K562 (cell line): ENCODE data around the gene DYRK1A. TPM values are rescaled to one million over a fixed set of nuclear protein-coding genes. Genes with fewer than 3 reads are reported as not detected.

Experiments
- BRD9 ChIP-seq: fragments of 450-650 bp; IDR thresholded peaks from 2 replicates; pipeline ENCODE4 v1.6.1; 2018; ENCODE audit warnings: low read depth; ENCODE audit not compliant: partially characterized antibody
- CAMTA2 ChIP-seq: fragments of 250-450 bp; sonication (Bioruptor Pico); conservative IDR thresholded peaks from 2 replicates; pipeline ENCODE4 v1.5.1; 2022
- CBX8 ChIP-seq: fragments of 200-600 bp; sonication (generic); IDR thresholded peaks from 2 replicates; pipeline ENCODE4 v1.6.1; 2012; ENCODE audit warnings: borderline replicate concordance, mixed run types, low read depth, mild to moderate bottlenecking, moderate library complexity, mixed read lengths, low read length, control low read depth, inconsistent platforms; ENCODE audit not compliant: poor library complexity, severe bottlenecking; ENCODE audit errors: extremely low read depth
- CHD2 ChIP-seq: IDR thresholded peaks from 2 replicates; pipeline ENCODE4 v1.6.1; 2011; ENCODE audit warnings: low read depth, low read length
- GATAD2B ChIP-seq: fragments of 450-650 bp; IDR thresholded peaks from 2 replicates; pipeline ENCODE4 v1.6.1; 2017; ENCODE audit warnings: mild to moderate bottlenecking, borderline replicate concordance
- HDGF ChIP-seq: fragments of 450-650 bp; IDR thresholded peaks from 2 replicates; pipeline ENCODE4 v1.6.1; 2016
- HNRNPUL1 ChIP-seq: fragments of 200-400 bp; formaldehyde crosslinking; IDR thresholded peaks from 2 replicates; pipeline ENCODE4 v1.6.1; 2017; ENCODE audit warnings: low read length
- MECOM ChIP-seq: fragments of 250-450 bp; sonication (Bioruptor Pico); IDR thresholded peaks from 2 replicates; pipeline ENCODE4 v1.8.0; 2022; ENCODE audit warnings: inconsistent platforms
- MYNN ChIP-seq, 2 experiments: sonication (generic); formaldehyde crosslinking in 1 of 2; IDR thresholded peaks; 2 replicates each; pipeline versions ENCODE4 v1.5.0 to v1.6.1; 2016 to 2020; ENCODE audit warnings: antibody characterized with exemption in 1 of 2, missing genetic modification reagents in 1 of 2
- NFIC ChIP-seq: fragments of 450-650 bp; IDR thresholded peaks from 2 replicates; pipeline ENCODE4 v1.6.1; 2017; ENCODE audit warnings: mild to moderate bottlenecking, inconsistent platforms
- PYGO2 ChIP-seq: fragments of 450-650 bp; IDR thresholded peaks from 2 replicates; pipeline ENCODE4 v1.6.1; 2016; ENCODE audit warnings: mild to moderate bottlenecking, missing genetic modification characterization, moderate library complexity, missing compliant biosample characterization
- RBBP5 ChIP-seq: fragments of 200-600 bp; sonication (generic); IDR thresholded peaks from 2 replicates; pipeline ENCODE4 v1.6.1; 2012; ENCODE audit warnings: borderline replicate concordance, mild to moderate bottlenecking, low read length, control low read depth, inconsistent platforms; ENCODE audit not compliant: insufficient read depth, poor library complexity, severe bottlenecking
- RBM39 ChIP-seq: fragments of 200-400 bp; formaldehyde crosslinking; optimal IDR thresholded peaks from 2 replicates; pipeline ENCODE3; 2018; ENCODE audit warnings: low read depth, low read length
- TOE1 ChIP-seq, 2 experiments: fragments of 450-650 bp in 1 of 2; sonication (generic) in 1 of 2; formaldehyde crosslinking in 1 of 2; IDR thresholded peaks; 2 replicates each; pipeline versions ENCODE4 v1.7.1 to v1.8.0; 2016 to 2022; ENCODE audit warnings: borderline replicate concordance in 2 of 2, mild to moderate bottlenecking in 2 of 2, antibody characterized with exemption in 1 of 2, inconsistent platforms in 1 of 2, low read depth in 1 of 2, missing genetic modification reagents in 1 of 2, moderate library complexity in 1 of 2
- XRCC4 ChIP-seq: IDR thresholded peaks from one replicate; pipeline ENCODE4 v1.6.1; 2011; ENCODE audit not compliant: insufficient read depth, insufficient read length; ENCODE audit errors: extremely low read depth
- ZNF174 ChIP-seq: fragments of 250-450 bp; sonication (Bioruptor Pico); IDR thresholded peaks from 2 replicates; pipeline ENCODE4 v1.4.0; 2020; ENCODE audit warnings: mild to moderate bottlenecking
- ZNF311 ChIP-seq: fragments of 250-450 bp; sonication (Bioruptor Pico); IDR thresholded peaks from 2 replicates; pipeline ENCODE4 v1.4.0; 2020; ENCODE audit warnings: mild to moderate bottlenecking, moderate library complexity
- ZNF384 ChIP-seq: IDR thresholded peaks from 2 replicates; pipeline ENCODE4 v1.6.1; 2012; ENCODE audit warnings: low read depth, low read length, improper control_type of control experiment
- ZNF780A ChIP-seq: fragments of 250-450 bp; sonication (Bioruptor Pico); IDR thresholded peaks from 2 replicates; pipeline ENCODE4 v1.5.0; 2021; ENCODE audit warnings: mild to moderate bottlenecking
- polyA plus RNA-seq, 8 experiments: library from polyadenylated mRNA; depleted of rRNA in 4 of 8; stranded (reverse) in 5 of 8; unstranded in 3 of 8; fragments of >200 nt; fragmentation: Nextera tagmentation in 2 of 8; fragmentation: Illumina TruSeq in 1 of 8; extraction: Ambion mirVana in 2 of 8; extraction: Trizol in 1 of 8; gene quantifications; 2 replicates each; pipeline versions ENCODE4 v1.2.1 to v1.2.3, GENCODE V29; 2011 to 2014; ENCODE audit warnings: inconsistent platforms in 1 of 8, missing spikeins in 1 of 8
- total RNA-seq, 7 experiments: library from RNA; depleted of rRNA in 6 of 7; stranded (reverse); fragments of >200 nt in 6 of 7; fragmentation: Illumina TruSeq in 2 of 7; extraction: Trizol in 2 of 7; gene quantifications; 2 replicates each; pipeline versions ENCODE4 v1.2.1 to v1.2.3, GENCODE V29; 2011 to 2021; ENCODE audit warnings: low replicate concordance in 1 of 7
- TF ChIP-seq, protein P1 (sequence below): sonication (generic); formaldehyde crosslinking; IDR thresholded peaks from 2 replicates; pipeline ENCODE4 v1.8.0; 2022; ENCODE audit warnings: missing genetic modification reagents, mild to moderate bottlenecking, moderate library complexity, borderline replicate concordance
- TF ChIP-seq, protein P2 (sequence below): fragments of 250-450 bp; sonication (Bioruptor Pico); IDR thresholded peaks from 2 replicates; pipeline ENCODE4 v1.8.0; 2021; ENCODE audit warnings: moderate library complexity, mild to moderate bottlenecking, inconsistent platforms
- TF ChIP-seq, protein P3 (sequence below): fragments of 250-450 bp; sonication (Bioruptor Pico); IDR thresholded peaks from 2 replicates; pipeline ENCODE4 v1.8.0; 2021; ENCODE audit warnings: mild to moderate bottlenecking, moderate library complexity
- TF ChIP-seq, protein P4 (sequence below): fragments of 250-450 bp; sonication (Bioruptor Pico); IDR thresholded peaks from 2 replicates; pipeline ENCODE4 v1.5.0; 2021; ENCODE audit warnings: mild to moderate bottlenecking, borderline replicate concordance

The DYRK1A gene
- total and polyA plus RNA-seq, 9 of the 15 experiments (the other 6 are each of a cell fraction or from before 2014, with no cell fraction given), result 3.7 to 64.8 (median 42.3) TPM

DNA sequence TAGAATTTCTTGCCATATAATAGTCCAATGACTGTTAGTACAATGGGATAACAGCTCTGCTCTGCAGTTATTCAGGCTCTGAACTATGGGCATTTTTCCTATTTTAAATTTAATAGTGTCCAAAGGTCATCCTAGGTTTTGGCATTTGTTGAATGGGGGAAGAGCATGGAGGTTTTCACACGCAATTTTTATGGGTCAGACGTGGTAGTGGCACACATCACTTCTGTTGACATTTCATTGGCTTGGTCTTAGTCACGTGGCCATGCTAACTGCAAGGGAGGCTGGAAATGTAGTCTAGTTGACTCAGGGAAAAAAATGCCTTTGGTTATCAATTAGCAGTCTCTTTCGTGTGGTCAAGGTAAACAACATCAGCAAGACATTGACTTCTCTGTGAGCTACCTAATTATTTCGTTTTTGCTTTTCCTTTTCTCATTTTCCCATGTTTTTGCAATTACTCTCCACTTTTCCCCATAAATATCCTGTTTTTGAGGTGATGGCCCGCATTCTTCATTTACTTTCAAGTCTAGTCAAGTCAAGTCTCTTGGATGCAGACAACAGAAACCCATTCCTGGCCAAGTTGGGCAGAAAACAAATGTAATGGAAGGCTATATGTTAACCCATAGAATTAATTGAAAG, 82.8 kb downstream of the DYRK1A start (continued):
- no peak for TF ChIP-seq RBBP5
- TF ChIP-seq TOE1 (IDR thresholded peaks at IDR 0.05; ENCODE audit: borderline replicate concordance), result peak; percentile 72; the same call in 1 of the 2 replicates
- TF ChIP-seq TOE1 (CRISPR knock-in tag; IDR thresholded peaks at IDR 0.05; ENCODE audit: borderline replicate concordance, low read depth), result no peak
- TF ChIP-seq ZNF311 (CRISPR knock-in tag), result no peak
- no peak for TF ChIP-seq ZNF174 (CRISPR knock-in tag)
- no peak for TF ChIP-seq NFIC
- no peak for TF ChIP-seq CBX8
- no peak for TF ChIP-seq MECOM
- TF ChIP-seq HDGF, result no peak
- TF ChIP-seq, protein P1, sequence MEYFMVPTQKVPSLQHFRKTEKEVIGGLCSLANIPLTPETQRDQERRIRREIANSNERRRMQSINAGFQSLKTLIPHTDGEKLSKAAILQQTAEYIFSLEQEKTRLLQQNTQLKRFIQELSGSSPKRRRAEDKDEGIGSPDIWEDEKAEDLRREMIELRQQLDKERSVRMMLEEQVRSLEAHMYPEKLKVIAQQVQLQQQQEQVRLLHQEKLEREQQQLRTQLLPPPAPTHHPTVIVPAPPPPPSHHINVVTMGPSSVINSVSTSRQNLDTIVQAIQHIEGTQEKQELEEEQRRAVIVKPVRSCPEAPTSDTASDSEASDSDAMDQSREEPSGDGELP (CRISPR knock-in tag), result no peak
- no peak for TF ChIP-seq XRCC4
- TF ChIP-seq, protein P2, sequence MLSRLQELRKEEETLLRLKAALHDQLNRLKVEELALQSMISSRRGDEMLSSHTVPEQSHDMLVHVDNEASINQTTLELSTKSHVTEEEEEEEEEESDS (CRISPR knock-in tag), result no peak
- TF ChIP-seq BRD9, result no peak
- TF ChIP-seq MYNN (IDR thresholded peaks at IDR 0.05), result no peak
- no peak for TF ChIP-seq MYNN (CRISPR knock-in tag; IDR thresholded peaks at IDR 0.05)
- no peak for TF ChIP-seq CHD2
- TF ChIP-seq ZNF780A (CRISPR knock-in tag), result no peak
- TF ChIP-seq, protein P3, sequence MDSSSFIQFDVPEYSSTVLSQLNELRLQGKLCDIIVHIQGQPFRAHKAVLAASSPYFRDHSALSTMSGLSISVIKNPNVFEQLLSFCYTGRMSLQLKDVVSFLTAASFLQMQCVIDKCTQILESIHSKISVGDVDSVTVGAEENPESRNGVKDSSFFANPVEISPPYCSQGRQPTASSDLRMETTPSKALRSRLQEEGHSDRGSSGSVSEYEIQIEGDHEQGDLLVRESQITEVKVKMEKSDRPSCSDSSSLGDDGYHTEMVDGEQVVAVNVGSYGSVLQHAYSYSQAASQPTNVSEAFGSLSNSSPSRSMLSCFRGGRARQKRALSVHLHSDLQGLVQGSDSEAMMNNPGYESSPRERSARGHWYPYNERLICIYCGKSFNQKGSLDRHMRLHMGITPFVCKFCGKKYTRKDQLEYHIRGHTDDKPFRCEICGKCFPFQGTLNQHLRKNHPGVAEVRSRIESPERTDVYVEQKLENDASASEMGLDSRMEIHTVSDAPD (CRISPR knock-in tag), result no peak
- no peak for TF ChIP-seq CAMTA2 (CRISPR knock-in tag)
- TF ChIP-seq GATAD2B, result peak; percentile 58; the same call in 1 of the 2 replicates
- TF ChIP-seq, protein P4, sequence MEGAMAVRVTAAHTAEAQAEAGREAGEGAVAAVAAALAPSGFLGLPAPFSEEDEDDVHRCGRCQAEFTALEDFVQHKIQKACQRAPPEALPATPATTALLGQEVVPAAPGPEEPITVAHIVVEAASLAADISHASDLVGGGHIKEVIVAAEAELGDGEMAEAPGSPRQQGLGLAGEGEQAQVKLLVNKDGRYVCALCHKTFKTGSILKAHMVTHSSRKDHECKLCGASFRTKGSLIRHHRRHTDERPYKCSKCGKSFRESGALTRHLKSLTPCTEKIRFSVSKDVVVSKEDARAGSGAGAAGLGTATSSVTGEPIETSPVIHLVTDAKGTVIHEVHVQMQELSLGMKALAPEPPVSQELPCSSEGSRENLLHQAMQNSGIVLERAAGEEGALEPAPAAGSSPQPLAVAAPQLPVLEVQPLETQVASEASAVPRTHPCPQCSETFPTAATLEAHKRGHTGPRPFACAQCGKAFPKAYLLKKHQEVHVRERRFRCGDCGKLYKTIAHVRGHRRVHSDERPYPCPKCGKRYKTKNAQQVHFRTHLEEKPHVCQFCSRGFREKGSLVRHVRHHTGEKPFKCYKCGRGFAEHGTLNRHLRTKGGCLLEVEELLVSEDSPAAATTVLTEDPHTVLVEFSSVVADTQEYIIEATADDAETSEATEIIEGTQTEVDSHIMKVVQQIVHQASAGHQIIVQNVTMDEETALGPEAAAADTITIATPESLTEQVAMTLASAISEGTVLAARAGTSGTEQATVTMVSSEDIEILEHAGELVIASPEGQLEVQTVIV (CRISPR knock-in tag), result no peak
- no peak for TF ChIP-seq RBM39
- TF ChIP-seq HNRNPUL1, result no peak
- no peak for TF ChIP-seq PYGO2 (tag)
- no peak for TF ChIP-seq ZNF384
